GM19397 (cell line): ENCODE data around the gene USP35.

Experiments used
- ATAC-seq: cut with Tn5 transposase; IDR thresholded peaks from one replicate; pipeline ENCODE4 v1.9.1; 2021; ENCODE audit warnings: mild to moderate bottlenecking, moderate library complexity; ENCODE audit not compliant: unreplicated experiment

The USP35 gene, protein sequence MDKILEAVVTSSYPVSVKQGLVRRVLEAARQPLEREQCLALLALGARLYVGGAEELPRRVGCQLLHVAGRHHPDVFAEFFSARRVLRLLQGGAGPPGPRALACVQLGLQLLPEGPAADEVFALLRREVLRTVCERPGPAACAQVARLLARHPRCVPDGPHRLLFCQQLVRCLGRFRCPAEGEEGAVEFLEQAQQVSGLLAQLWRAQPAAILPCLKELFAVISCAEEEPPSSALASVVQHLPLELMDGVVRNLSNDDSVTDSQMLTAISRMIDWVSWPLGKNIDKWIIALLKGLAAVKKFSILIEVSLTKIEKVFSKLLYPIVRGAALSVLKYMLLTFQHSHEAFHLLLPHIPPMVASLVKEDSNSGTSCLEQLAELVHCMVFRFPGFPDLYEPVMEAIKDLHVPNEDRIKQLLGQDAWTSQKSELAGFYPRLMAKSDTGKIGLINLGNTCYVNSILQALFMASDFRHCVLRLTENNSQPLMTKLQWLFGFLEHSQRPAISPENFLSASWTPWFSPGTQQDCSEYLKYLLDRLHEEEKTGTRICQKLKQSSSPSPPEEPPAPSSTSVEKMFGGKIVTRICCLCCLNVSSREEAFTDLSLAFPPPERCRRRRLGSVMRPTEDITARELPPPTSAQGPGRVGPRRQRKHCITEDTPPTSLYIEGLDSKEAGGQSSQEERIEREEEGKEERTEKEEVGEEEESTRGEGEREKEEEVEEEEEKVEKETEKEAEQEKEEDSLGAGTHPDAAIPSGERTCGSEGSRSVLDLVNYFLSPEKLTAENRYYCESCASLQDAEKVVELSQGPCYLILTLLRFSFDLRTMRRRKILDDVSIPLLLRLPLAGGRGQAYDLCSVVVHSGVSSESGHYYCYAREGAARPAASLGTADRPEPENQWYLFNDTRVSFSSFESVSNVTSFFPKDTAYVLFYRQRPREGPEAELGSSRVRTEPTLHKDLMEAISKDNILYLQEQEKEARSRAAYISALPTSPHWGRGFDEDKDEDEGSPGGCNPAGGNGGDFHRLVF

DNA sequence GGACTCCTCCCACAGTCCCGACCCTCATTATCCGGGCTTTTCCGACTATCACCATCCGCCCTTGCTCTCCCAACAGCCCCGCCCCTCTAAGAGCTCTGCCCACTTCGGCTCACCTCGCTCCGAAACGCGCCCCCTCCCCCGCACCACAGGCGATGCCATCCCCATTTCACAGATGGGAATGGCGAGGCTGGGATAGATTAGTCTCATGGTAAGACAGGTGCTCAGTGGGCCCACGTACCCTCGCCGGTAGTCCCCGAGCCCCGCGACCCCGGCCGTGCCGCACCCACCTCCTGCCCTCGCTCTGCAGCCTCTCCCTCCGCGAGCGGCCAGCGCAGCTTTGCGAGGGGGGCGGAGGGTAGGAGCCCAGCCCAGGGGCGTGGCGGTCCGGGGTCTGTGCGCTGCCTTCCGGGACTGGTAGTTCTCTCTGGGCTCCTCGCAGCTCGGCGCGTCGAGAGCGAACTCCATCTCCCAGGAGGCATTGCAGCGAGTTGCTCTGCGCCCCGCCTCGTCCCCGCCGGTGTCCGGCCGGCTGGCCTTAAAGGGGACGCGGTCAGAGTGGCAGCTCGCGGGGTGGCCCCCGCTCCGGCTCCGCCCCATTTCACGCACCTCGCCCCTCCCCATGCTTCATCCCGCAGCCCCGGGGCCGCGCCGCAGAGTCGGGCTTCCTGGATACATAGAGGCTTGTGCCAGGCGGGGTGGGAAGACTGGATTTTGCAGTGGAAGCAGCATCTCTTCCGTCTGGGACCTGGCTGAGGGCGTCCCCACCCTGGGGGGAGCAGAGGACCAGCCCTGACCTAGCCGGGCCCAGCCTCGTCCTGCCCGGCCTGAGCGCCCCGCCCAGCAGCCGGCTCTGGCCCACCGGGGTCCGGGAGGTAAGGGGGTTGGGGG lies at the start of gene USP35, which contains the start of gene KCTD21:
Gene USP35 (plus strand): TSS at position 634 of the 888 bp plus-strand sequence. CDS start 7,327 bp downstream, outside the sequence.
Gene KCTD21 (minus strand): TSS at position 341 of the 888 bp plus-strand sequence. CDS start 14,072 bp downstream, outside the sequence.
- ATAC-seq, result peak; percentile 97

DNA sequence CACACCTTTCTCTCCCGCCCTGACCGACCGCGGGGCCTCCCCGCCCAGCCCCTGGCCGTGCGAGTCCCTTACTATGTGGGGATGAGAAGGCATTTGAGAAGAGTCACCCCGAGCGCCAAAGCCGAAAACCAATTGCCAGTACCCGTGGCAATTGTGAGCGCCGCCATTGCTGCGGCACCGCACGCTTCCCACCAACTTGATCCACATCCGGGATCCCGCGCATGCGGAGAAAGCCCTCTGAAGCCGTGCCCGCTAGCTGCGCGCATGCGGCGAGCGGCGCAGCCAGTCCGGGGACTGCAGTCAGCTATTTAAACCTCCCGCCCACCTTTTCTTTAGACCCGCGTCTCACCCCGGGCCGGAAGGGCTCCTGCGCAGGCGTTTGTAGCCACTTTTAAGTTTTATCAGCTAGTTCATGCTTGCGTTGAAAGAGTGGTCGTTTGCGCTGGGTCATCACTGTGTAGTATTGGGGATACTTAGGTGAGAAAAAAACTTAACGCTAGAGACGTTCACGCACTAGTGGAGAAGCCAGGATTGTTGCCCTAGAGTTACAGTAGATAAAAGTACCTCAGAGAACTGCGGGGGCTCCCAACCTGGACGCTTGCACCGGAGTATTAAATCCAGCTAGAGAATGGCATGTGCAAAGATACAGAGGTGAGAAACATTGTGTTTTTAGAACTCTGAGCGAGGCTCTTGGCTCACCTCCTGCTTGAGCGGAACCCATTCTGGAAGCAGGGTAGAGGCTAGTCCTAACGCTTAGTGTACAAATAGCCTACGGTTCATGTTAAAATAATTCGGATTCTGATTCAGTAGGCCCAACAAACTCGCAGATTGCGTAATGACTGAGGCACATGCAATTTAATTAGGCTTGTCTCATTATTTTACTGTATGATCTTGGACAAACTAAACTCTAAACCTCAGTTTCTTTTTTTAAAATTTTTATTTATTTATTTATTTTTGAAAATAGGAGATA lies 49.0 kb upstream of the USP35 start, which contains the start of gene ALG8:
Gene ALG8 (minus strand): TSS at position 205 of the 970 bp plus-strand sequence. CDS start 38 bp downstream, at position 167.
- peak; percentile 90 for ATAC-seq

DNA sequence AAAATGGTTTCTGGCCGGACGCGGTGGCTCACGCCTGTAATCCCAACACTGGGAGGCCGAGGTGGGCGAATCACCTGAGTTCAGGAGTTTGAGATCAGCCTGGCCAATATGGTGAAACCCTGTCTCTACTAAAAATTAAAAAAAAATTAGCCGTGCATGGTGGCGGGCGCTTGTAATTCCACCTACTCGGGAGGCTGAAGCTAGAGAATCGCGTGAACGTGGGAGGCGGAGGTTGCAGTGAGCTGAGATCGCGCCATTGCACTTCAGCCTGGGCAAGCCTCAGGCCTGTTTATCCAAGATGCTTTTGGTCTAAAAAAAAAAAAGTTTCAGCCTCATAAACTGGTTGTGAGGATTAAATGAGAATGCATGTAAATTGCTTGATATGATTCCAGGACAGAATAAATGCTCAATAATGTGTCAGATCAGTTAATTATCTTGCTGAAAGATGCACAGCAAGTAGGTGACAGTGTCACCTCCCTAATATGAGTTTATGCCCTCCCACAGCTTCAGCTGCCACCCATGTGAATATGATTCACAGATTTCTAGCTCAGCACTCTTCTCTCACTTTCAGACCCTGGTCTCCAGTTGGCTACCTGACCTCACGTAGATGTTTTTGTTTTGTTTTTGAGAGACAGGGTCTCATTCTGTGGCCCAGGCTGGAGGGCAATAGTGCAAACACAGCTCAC lies 48.2 kb upstream of the USP35 start:
- ATAC-seq, result no peak

DNA sequence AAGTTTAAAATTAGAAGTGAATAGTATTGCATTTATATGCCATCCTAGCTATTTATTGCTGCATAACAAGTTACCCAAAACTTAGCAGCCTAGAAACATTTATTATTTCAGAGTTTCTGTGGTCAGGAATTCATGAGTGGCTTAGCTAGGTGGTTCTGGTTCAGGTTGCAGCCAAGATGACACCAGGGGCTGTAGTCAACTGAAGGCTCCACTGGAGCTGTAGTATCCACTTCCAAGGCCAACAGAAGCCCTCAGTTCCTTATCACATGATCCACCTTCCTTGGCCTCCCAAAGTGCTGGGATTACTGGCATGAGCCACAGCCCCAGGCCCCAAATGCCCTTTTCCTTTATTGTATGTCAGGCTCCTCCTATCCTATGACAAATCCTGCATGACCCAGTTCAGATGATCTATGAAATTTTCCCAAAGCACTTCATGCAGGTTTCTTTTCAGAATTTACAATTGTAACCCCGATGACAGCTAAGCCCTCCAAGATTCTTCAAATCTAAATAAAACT lies 43.2 kb upstream of the USP35 start:
- no peak for ATAC-seq

DNA sequence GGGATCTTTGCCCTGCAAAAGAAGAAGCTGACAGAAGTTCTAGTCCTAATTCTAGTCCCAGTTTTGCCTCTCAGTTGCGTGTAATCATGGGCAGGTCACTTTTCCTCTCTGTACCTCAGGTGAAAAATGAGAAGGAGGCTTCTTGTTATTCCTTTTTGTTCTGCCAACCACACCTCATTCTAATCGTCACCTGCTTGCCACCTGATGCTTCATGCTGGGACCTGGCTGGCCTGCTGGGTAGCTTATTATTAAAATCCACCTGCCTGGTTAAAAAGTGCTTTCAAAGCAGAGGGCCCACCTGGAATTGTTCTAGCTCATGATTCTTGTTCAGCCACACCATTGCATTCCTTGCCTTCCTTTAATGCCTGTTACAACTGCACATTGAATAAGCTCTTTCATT lies 40.9 kb upstream of the USP35 start:
- no peak for ATAC-seq

DNA sequence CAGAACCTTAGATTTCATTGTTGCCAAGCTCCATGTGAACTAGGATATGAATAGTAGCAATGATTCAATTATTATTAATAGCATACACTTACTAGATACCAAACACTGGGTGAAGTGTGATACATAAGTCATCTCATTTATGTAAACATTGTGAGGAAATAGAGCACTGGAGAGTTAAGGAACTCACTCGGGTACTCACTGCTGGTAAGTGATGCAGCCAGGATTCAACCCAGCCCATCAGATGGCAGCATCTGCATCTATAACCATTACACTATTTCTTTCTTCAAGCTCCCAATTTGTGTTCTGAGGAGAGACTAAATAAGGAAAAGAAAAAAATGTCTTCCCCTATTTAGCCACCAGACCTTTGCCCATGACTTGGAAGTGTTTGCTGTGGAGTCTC lies 39.1 kb upstream of the USP35 start:
- no peak for ATAC-seq

DNA sequence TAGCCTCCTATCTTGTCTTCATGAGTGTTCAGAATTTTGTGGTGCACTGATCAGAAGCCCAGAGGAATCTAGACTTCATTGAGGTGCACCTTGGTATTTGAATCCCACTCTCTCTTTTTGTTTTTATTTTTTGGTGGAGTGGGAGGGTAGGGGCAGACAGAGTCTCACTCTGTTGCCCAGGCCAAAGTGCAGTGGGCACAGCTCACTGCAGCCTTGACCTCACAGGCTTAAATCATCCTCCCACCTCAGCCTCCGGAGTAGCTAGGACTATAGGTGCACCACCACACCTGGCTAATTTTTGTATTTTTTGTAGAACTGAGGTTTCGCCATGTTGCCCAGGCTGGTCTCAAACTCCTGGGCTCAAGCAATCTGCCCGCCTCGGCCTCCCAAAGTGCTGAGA lies 38.4 kb upstream of the USP35 start:
- ATAC-seq, result no peak

DNA sequence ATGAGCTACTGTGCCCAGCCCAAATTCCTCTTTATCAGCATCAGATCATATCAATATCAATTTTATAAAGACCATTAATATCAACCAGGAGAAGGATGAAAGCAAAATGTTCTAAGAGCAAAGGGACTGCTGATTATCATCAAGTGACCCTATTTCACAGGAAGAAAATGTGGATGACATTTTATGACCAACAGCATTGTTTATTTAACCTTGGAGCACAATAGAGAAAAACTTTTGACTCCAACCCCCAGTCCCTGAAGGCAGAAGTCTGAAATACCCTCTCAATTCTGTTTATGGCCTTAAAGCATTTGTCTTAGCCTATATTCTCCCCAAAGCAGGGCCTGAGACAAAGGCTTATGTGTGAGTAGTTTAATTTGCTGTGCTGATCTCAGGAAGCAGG lies 38.0 kb upstream of the USP35 start:
- ATAC-seq, result no peak

DNA sequence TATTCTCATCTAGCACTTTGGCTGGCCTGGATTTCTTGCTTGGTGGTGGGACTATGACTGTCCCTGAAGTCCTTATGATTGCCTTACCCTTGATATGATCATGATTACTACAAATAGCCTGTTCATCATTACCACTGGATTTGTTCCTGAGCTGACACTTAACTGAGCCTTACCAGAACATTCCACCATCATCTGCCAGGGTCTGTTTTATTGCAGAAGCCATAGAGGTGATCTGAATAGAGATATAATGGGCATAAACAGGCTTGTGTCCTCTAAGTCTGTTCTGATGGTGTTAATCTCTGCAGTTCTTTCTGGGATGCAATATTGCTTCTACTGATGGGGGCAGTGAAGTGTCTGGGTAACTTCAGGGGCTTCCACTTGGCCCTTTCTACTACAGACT lies 36.9 kb upstream of the USP35 start:
- ATAC-seq, result no peak

DNA sequence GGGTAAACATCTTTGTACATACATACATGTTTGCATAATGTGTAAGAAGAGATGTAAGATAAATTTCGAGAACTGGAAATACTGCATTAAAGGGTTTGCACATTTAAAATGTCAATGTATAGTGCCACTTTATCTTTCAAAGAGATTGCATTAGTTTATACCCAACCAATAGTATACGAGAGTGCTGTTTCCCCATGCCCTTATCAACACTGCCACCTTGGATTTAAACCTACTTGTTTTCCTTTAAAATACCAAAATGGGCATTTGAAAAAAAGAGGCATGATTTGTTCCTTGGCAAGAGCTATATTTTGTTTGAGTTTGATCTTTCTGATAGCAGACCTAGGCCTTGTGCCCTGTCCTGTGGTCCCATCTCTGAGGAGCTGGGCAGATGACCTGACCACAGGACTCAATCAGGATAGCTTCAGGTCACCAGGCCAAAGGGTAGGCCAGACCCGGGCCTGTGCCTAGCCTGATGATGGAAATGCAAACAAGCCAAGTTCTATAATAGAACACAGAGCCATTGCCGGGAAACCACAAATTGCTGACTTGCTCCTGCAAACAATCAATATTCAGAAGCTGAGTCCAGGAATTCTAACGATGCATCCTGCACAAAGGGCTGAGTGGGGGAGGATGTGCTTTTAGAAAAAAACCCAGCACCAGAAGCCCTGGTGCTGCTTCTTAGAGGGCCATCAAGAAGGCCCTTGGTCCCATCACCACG lies 32.4 kb upstream of the USP35 start:
- no peak for ATAC-seq

DNA sequence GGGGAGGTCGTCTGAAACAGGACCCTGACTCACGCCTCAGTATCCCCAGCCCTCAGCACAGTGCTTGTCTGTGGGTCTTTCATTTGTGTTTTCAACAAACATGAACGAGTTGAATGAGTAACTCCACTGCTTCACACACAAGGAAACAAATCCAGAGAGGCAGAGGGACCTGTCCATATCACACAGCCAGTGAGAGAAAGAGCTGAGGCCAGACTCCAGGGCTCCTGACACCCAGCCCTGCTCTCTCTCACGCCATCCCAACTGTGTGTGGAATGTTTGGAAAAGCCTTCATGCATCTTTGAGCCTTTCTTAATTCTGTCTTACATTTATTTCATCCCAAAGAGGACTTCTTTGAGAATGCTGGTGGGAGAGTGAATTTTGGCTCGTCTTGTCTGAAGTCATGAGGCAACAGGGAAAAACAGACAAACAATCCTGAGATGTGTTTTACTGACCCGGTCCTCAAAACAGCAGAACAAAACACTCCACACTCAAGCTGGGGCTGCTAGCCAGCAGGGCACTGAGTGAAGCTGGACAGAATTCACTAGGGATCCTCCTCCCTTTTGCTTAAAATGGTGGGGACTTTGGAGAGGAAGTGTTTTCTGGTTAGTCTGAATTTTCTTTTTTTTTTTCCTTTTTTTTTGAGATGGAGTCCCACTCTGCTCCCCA lies 29.6 kb upstream of the USP35 start:
- no peak for ATAC-seq

DNA sequence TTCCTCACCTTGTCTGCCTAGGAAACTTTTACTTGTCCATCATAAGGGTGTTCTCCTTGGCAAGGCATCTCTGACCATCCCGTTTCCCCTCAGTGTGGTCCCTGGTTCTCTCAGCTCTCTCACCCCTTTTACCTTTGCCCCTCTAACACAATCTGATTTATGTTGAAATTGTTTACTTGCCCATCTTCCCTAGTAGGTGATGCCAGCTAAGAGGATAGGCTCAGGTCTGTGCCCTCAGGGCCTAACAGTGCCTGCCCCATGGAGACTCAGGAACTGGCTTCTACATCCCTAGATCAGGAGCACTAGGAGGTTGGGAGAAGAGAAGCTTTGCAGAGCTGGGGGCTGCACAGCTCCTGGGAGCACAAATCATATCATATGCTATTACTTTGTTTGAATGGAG lies 28.2 kb upstream of the USP35 start:
- ATAC-seq, result no peak

DNA sequence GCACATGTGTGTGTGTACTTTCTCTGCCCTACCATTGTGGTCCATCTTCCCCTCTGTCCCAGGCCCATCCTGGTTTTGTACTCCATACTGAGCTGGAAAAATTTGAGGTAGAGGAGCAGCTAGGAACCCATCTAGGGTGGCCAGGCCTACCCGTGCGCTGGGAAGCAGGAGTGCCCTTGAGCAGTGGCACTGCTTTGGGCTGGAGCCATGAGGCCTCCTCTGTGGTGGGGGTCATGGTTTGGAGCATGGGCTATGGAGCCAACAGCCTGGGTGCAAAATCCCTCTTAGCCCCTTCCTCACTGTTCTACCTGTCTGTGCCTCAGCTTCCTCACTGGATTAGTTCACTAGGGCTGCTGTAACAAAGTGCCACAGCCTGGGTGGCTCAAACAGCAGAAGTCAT lies 27.4 kb upstream of the USP35 start:
- no peak for ATAC-seq

DNA sequence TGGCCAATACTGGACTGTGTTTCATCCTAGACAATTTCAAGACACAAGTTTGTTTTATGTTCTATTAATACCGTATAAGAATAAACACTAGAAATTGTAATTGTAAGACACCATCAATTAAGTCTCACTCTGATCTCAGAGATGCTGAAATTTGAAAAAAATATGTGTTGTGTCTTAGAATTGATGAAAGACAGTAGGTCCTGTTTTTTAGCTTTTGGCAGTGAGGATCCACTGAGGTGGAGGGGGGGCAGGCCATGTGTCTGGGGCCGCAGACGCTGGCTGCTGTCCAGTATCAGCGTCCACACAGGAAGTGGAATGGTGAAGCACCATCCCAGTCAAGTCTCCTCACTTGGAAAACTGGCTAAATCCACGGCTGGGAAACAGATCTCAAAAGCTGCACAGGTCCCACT lies 26.8 kb upstream of the USP35 start:
- ATAC-seq, result no peak

DNA sequence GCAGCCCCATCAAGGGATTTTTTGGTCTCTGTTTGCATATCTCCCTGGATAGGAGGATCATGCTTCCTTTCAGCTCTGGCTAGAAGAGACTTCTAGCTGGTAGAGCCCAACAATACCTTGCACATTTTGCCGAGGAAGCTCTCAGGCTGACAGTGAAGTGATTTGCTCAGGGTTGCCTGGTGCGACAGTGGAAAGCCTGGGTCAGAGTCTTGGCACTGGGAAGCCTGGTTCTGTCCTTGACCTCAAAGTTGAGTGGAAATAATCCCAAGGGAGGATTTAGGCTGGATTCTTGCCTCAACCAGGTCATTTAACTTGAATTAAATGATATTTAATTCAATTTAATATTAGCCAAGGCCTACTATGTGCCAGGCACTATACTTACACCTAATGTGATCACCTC lies 24.9 kb upstream of the USP35 start:
- no peak for ATAC-seq

DNA sequence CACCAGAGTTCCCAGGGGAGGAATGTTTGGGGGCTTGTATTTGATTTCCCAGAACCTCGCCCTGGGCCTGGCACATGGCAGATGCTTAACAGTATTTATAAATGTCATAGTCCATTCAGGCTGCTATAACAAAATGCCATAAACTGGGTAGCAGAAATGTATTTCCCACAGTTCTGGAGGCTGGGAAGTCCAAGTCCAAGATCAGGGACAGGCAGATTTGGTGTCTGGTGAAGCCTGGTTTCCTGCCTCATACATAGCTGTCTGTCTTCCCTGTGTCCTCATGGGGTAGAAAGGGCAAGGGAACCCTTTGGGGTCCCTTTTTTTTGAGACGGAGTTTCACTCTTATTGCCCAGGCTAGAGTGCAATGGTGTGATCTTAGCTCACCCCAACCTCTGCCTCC lies 24.2 kb upstream of the USP35 start:
- ATAC-seq, result no peak

DNA sequence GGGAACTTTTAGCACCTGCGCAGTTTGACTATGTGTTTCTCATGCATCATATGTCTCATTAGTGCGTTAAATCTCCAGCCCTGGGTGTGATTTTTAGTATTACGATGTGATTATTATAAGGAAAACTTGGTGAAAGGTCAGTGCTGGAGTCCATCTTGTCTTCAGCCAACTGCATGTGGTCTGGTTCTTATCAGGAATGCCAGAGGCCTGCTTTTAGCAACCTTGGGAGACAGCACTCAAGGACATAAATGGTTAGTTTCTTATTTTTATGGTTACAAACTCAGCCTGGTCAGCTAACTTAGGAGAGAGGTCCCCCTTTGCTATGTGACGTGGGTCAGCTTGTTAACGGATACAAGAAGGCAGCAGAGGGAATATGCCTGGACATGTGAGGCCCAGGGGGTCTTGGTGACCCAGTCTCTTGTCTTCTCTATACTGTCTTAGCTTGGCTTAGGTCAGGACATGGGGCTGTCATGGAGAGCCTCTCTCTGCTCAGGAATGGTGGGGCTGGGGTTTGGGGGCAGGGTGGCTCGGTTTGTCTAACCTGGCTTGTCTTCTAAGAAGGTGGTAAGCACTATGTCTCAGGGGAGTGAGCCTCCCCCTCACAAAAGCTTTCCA lies 21.8 kb upstream of the USP35 start:
- no peak for ATAC-seq
